ENCODE measurements around the gene PAH. TPM values are rescaled to one million over a fixed set of nuclear protein-coding genes. Genes with fewer than 3 reads are reported as not detected.
A peak's percentile ranks its signal among the peaks of the same experiment; 100 is the strongest.

Gene PAH
- total and polyA plus RNA-seq, 4 donors, result not detected

GRCh38 chr12:102960766-102961465 lies 43.9 kb upstream of the PAH start:
- WGBS, 2 donors, result 7 to 9% methylated on average over 19 of the region's 19 CpGs
- no peaks in the 10 kb centered on the region for H3K36me3 ChIP-seq (ENCODE audit: control insufficient read depth in 1 of 2, insufficient read depth in 2 of 2, low read length in 1 of 2)
- peaks cover 5% of the 10 kb centered on the region for H3K9me3 ChIP-seq (ENCODE audit: control insufficient read depth, low read length)
- no peak overlapping the region for H3K27ac ChIP-seq (ENCODE audit: low read depth in 1 of 2, low read length in 2 of 2)
- intact Hi-C loops (cut with DNase I), result no loop called here
- no peak for DNase-seq
- peaks cover 0 to 7% of the 10 kb centered on the region in 2 donors for H3K27me3 ChIP-seq (ENCODE audit: control insufficient read depth in 1 of 2, insufficient read depth in 2 of 2, low read length in 1 of 2)
- H3K4me1 ChIP-seq (ENCODE audit: control insufficient read depth in 1 of 2, insufficient read depth in 2 of 2, low read length in 2 of 2), result no peaks in the 10 kb centered on the region
- ATAC-seq (ENCODE audit: low FRiP score), result no peak
- no peak overlapping the region for H3K4me3 ChIP-seq (ENCODE audit: low read length in 2 of 2)

GRCh38 chr12:102959391-102959790 lies 42.3 kb upstream of the PAH start:
- peaks cover 0 to 7% of the 10 kb centered on the region in 2 donors for H3K27me3 ChIP-seq (ENCODE audit: control insufficient read depth in 1 of 2, insufficient read depth in 2 of 2, low read length in 1 of 2)
- H3K36me3 ChIP-seq (ENCODE audit: control insufficient read depth in 1 of 2, insufficient read depth in 2 of 2, low read length in 1 of 2), result no peaks in the 10 kb centered on the region
- H3K27ac ChIP-seq (ENCODE audit: low read depth in 1 of 2, low read length in 2 of 2), result no peak overlapping the region
- no peaks in the 10 kb centered on the region for H3K4me1 ChIP-seq (ENCODE audit: control insufficient read depth in 1 of 2, insufficient read depth in 2 of 2, low read length in 2 of 2)
- no peak for DNase-seq
- H3K9me3 ChIP-seq (ENCODE audit: control insufficient read depth, low read length), result peaks cover 5% of the 10 kb centered on the region
- 10 to 11% methylated on average over 14 of the region's 14 CpGs for WGBS, 2 donors
- intact Hi-C loops (cut with DNase I), result no loop called here
- no peak overlapping the region for H3K4me3 ChIP-seq (ENCODE audit: low read length in 2 of 2)
- no peak for ATAC-seq (ENCODE audit: low FRiP score)

GRCh38 chr12:102958830-102959176 lies 41.8 kb upstream of the PAH start:
- Histone ChIP-seq H3K27ac (ENCODE audit: low read depth in 1 of 2, low read length in 2 of 2) (no peak overlapping the region), H3K4me1 (ENCODE audit: control insufficient read depth in 1 of 2, insufficient read depth in 2 of 2, low read length in 2 of 2) (no peaks in the 10 kb centered on the region), H3K4me3 (ENCODE audit: low read length in 2 of 2) (no peak overlapping the region), H3K27me3 (ENCODE audit: control insufficient read depth in 1 of 2, insufficient read depth in 2 of 2, low read length in 1 of 2) (peaks cover 0 to 4% of the 10 kb centered on the region in 2 donors), H3K9me3 (ENCODE audit: control insufficient read depth, low read length) (peaks cover 3% of the 10 kb centered on the region), H3K36me3 (ENCODE audit: control insufficient read depth in 1 of 2, insufficient read depth in 2 of 2, low read length in 1 of 2) (no peaks in the 10 kb centered on the region)
- no peak for ATAC-seq (ENCODE audit: low FRiP score)
- WGBS, 2 donors, result 3 to 4% methylated on average over 15 of the region's 15 CpGs
- intact Hi-C loops (cut with DNase I), result no loop called here
- no peak for DNase-seq

GRCh38 chr12:102958073-102958829 lies 41.2 kb upstream of the PAH start:
- WGBS, 2 donors, result 0 to 1% methylated on average over 83 of the region's 83 CpGs
- no peak for ATAC-seq (ENCODE audit: low FRiP score)
- Histone ChIP-seq H3K4me1 (ENCODE audit: control insufficient read depth in 1 of 2, insufficient read depth in 2 of 2, low read length in 2 of 2) (no peaks in the 10 kb centered on the region), H3K27ac (ENCODE audit: low read depth in 1 of 2, low read length in 2 of 2) (no peak overlapping the region), H3K4me3 (ENCODE audit: low read length in 2 of 2) (peak overlapping the region in 1 of 2 donors; percentile 39), H3K36me3 (ENCODE audit: control insufficient read depth in 1 of 2, insufficient read depth in 2 of 2, low read length in 1 of 2) (no peaks in the 10 kb centered on the region), H3K9me3 (ENCODE audit: control insufficient read depth, low read length) (no peaks in the 10 kb centered on the region), H3K27me3 (ENCODE audit: control insufficient read depth in 1 of 2, insufficient read depth in 2 of 2, low read length in 1 of 2) (no peaks in the 10 kb centered on the region)
- DNase-seq, result peak in 1 of 2 donors; percentile 72
- intact Hi-C loops (cut with DNase I), result no loop called here

GRCh38 chr12:102957339-102958050 lies 40.5 kb upstream of the PAH start, which contains the start of gene ASCL1:
Gene ASCL1, plus strand, starts transcription at chr12:102957674. Its CDS starts 571 bp downstream, at chr12:102958245.
- Histone ChIP-seq H3K9me3 (ENCODE audit: control insufficient read depth, low read length) (no peaks in the 10 kb centered on the region), H3K36me3 (ENCODE audit: control insufficient read depth in 1 of 2, insufficient read depth in 2 of 2, low read length in 1 of 2) (no peaks in the 10 kb centered on the region), H3K4me3 (ENCODE audit: low read length in 2 of 2) (peak within 1 kb of the TSS in 1 of 2 donors; percentile 39), H3K27me3 (ENCODE audit: control insufficient read depth in 1 of 2, insufficient read depth in 2 of 2, low read length in 1 of 2) (no peaks in the 10 kb centered on the region), H3K27ac (ENCODE audit: low read depth in 1 of 2, low read length in 2 of 2) (no peak within 1 kb of the TSS), H3K4me1 (ENCODE audit: control insufficient read depth in 1 of 2, insufficient read depth in 2 of 2, low read length in 2 of 2) (no peaks in the 10 kb centered on the region)
- DNase-seq (peak in 1 of 2 donors; percentile 70), ATAC-seq (ENCODE audit: low FRiP score) (no peak)
- 1% methylated on average over 41 to 52 of the region's 52 CpGs for WGBS, 2 donors
- intact Hi-C loops (cut with DNase I), result no loop called here

- WGBS, 2 donors, result 3 to 5% methylated on average over 19 of the region's 19 CpGs
- Histone ChIP-seq H3K27me3 (ENCODE audit: control insufficient read depth in 1 of 2, insufficient read depth in 2 of 2, low read length in 1 of 2) (no peaks in the 10 kb centered on the region), H3K9me3 (ENCODE audit: control insufficient read depth, low read length) (no peaks in the 10 kb centered on the region), H3K4me1 (ENCODE audit: control insufficient read depth in 1 of 2, insufficient read depth in 2 of 2, low read length in 2 of 2) (no peaks in the 10 kb centered on the region), H3K36me3 (ENCODE audit: control insufficient read depth in 1 of 2, insufficient read depth in 2 of 2, low read length in 1 of 2) (no peaks in the 10 kb centered on the region), H3K4me3 (ENCODE audit: low read length in 2 of 2) (no peak overlapping the region), H3K27ac (ENCODE audit: low read depth in 1 of 2, low read length in 2 of 2) (no peak overlapping the region)
- DNase-seq (no peak), ATAC-seq (ENCODE audit: low FRiP score) (no peak)
- intact Hi-C loops (cut with DNase I), result no loop called here
Measured at GRCh38 chr12:102956738-102957327, 39.8 kb upstream of the PAH start.

GRCh38 chr12:102955926-102956737 lies 39.1 kb upstream of the PAH start:
- Histone ChIP-seq H3K27ac (ENCODE audit: low read depth in 1 of 2, low read length in 2 of 2) (no peak overlapping the region), H3K36me3 (ENCODE audit: control insufficient read depth in 1 of 2, insufficient read depth in 2 of 2, low read length in 1 of 2) (no peaks in the 10 kb centered on the region), H3K9me3 (ENCODE audit: control insufficient read depth, low read length) (no peaks in the 10 kb centered on the region), H3K27me3 (ENCODE audit: control insufficient read depth in 1 of 2, insufficient read depth in 2 of 2, low read length in 1 of 2) (no peaks in the 10 kb centered on the region), H3K4me3 (ENCODE audit: low read length in 2 of 2) (peak overlapping the region in 1 of 2 donors; percentile 29), H3K4me1 (ENCODE audit: control insufficient read depth in 1 of 2, insufficient read depth in 2 of 2, low read length in 2 of 2) (no peaks in the 10 kb centered on the region)
- 2 to 3% methylated on average over 45 to 50 of the region's 50 CpGs for WGBS, 2 donors
- no peak for ATAC-seq (ENCODE audit: low FRiP score)
- DNase-seq, result peak in 1 of 2 donors; percentile 67
- intact Hi-C loops (cut with DNase I), result no loop called here

GRCh38 chr12:102954134-102954533 lies 37.1 kb upstream of the PAH start:
- H3K9me3 ChIP-seq (ENCODE audit: control insufficient read depth, low read length), result no peaks in the 10 kb centered on the region
- no peak overlapping the region for H3K27ac ChIP-seq (ENCODE audit: low read depth in 1 of 2, low read length in 2 of 2)
- H3K4me3 ChIP-seq (ENCODE audit: low read length in 2 of 2), result no peak overlapping the region
- DNase-seq, result no peak
- H3K4me1 ChIP-seq (ENCODE audit: control insufficient read depth in 1 of 2, insufficient read depth in 2 of 2, low read length in 2 of 2), result no peaks in the 10 kb centered on the region
- no peak for ATAC-seq (ENCODE audit: low FRiP score)
- 43% methylated on average over 1 of the region's 1 CpG for WGBS, 2 donors
- no peaks in the 10 kb centered on the region for H3K27me3 ChIP-seq (ENCODE audit: control insufficient read depth in 1 of 2, insufficient read depth in 2 of 2, low read length in 1 of 2)
- H3K36me3 ChIP-seq (ENCODE audit: control insufficient read depth in 1 of 2, insufficient read depth in 2 of 2, low read length in 1 of 2), result no peaks in the 10 kb centered on the region
- intact Hi-C loops (cut with DNase I), result no loop called here
